ENCODE data around the gene HOMER3. TPM values are rescaled to one million over a fixed set of nuclear protein-coding genes. Genes with fewer than 3 reads are reported as not detected.

HOMER3 gene
- total and polyA plus RNA-seq, 10 of the 15 experiments (the other 5 are each of a cell fraction or from before 2014, with no cell fraction given): 0.18 to 10.6 (median 0.50) TPM; not detected in 2

DNA sequence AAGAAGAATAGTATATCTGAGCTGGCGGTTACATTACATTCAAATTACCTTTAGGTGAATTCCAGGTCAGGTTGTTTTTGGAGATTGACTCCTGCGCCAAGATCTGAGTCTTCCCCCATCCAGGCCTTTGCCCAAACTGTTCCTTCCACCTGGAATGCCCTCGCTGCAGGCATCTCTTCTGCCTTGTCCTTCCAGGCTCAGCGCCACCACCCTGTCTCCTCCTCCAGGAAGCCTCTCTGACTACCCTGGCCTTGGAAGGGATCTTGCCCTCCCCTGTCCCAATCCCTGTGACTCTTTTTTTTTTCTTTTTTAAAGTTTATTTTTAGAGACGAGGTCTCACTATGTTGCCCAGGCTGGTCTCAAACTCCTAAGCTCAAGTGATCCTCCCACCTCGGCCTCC lies 1.7 kb upstream of the HOMER3 start (continued):
- TF ChIP-seq PAX5 (IDR thresholded peaks at IDR 0.05; ENCODE audit: borderline replicate concordance, low read depth, low read length): no peak
- TF ChIP-seq, protein P1, sequence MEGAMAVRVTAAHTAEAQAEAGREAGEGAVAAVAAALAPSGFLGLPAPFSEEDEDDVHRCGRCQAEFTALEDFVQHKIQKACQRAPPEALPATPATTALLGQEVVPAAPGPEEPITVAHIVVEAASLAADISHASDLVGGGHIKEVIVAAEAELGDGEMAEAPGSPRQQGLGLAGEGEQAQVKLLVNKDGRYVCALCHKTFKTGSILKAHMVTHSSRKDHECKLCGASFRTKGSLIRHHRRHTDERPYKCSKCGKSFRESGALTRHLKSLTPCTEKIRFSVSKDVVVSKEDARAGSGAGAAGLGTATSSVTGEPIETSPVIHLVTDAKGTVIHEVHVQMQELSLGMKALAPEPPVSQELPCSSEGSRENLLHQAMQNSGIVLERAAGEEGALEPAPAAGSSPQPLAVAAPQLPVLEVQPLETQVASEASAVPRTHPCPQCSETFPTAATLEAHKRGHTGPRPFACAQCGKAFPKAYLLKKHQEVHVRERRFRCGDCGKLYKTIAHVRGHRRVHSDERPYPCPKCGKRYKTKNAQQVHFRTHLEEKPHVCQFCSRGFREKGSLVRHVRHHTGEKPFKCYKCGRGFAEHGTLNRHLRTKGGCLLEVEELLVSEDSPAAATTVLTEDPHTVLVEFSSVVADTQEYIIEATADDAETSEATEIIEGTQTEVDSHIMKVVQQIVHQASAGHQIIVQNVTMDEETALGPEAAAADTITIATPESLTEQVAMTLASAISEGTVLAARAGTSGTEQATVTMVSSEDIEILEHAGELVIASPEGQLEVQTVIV (IDR thresholded peaks at IDR 0.05; ENCODE audit: borderline replicate concordance, partially characterized antibody): no peak
- TF ChIP-seq CHD2 (IDR thresholded peaks at IDR 0.05; ENCODE audit: borderline replicate concordance, low read depth, low read length): no peak
- TF ChIP-seq, protein P2, sequence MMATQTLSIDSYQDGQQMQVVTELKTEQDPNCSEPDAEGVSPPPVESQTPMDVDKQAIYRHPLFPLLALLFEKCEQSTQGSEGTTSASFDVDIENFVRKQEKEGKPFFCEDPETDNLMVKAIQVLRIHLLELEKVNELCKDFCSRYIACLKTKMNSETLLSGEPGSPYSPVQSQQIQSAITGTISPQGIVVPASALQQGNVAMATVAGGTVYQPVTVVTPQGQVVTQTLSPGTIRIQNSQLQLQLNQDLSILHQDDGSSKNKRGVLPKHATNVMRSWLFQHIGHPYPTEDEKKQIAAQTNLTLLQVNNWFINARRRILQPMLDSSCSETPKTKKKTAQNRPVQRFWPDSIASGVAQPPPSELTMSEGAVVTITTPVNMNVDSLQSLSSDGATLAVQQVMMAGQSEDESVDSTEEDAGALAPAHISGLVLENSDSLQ (IDR thresholded peaks at IDR 0.05): no peak
- TF ChIP-seq HDAC2 (IDR thresholded peaks at IDR 0.05): no peak
- TF ChIP-seq HCFC1 (IDR thresholded peaks at IDR 0.05; ENCODE audit: low read length): no peak

DNA sequence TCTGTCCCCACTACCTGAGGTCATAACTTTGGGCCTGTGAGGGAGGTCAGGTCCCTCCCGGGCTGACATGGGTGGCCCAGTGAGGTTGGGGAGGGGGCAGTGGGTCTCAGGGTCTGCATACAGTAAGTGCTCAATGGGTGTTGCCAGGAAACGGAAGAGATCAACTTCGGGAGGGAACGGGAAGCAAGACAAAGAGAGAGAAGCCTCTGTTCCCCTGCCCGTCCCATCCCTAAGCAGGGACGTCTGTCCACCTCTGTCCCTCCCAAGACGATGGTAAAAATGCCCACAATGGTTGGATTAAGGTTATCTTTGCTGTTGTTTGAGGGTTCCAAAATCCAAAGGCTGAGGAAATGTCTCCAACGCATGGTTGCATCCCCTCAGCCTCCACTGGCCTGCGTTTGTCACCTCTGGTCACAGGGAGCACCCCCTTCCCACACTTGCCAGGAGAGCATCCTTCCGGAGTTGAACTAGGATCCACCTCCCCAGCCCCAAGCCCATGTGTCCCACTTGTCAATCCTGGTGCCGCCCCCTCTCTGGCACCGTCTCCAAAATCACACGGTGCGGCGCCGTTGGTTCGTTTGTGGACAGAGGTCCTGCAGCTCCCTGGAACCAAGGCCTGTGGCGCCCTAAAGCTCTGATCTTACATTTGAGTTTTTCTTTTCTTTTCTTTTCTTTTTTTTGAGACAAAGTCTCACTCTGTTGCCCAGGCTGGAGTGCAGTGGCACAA lies 774 bp upstream of the HOMER3 start:
- DNase-seq (ENCODE audit: low read depth, low spot score) (no peak), ATAC-seq (no peak), FAIRE-seq (no peak)
- H3K36me3 ChIP-seq (ENCODE audit: control insufficient read depth in 2 of 2, insufficient read depth in 2 of 2, low read length in 1 of 2): no peaks in the 10 kb centered on the region
- H3K9ac ChIP-seq (ENCODE audit: control insufficient read depth, insufficient read depth, low read length): no peak overlapping the region
- 50% methylated on average over 18 of the region's 18 CpGs for WGBS (ENCODE audit: insufficient coverage, insufficient replicate concordance, low lambda C conversion rate, missing lambda C conversion rate)
- H3K4me1 ChIP-seq (ENCODE audit: control insufficient read depth, insufficient read depth, low read length): peaks cover 2% of the 10 kb centered on the region
- SMC1A ChIA-PET (ENCODE audit: uncharacterized antibody, unreplicated experiment): interaction anchor here (1.0 to 1.3 kb wide), 2 partner anchors 23 to 46 kb away, joined by 3 to 4 read pairs; partner anchors contain the start of gene COPE
- no peak overlapping the region for H3K4me2 ChIP-seq (ENCODE audit: control insufficient read depth, insufficient read depth)
- CTCF ChIA-PET: interaction anchor here (0.5 kb wide), 1 partner anchor 228 kb away, joined by 3 read pairs; the partner anchor contains the start of gene MEF2B
- no peaks in the 10 kb centered on the region for H4K20me1 ChIP-seq (ENCODE audit: control insufficient read depth, insufficient read depth)
- no peak overlapping the region for H3K4me3 ChIP-seq
- RAD21 ChIA-PET (ENCODE audit: unreplicated experiment): no interaction called here
- no peak overlapping the region for H3K27ac ChIP-seq (ENCODE audit: control insufficient read depth, insufficient read depth)
- in situ Hi-C loops (cut with MboI) (no loop called here), intact Hi-C loops (cut with micrococcal nuclease; ENCODE audit: unreplicated experiment) (no loop called here)
- no peak for TF ChIP-seq ATF3 (IDR thresholded peaks at IDR 0.05; ENCODE audit: borderline replicate concordance, extremely low read depth, low read depth, low read length)
- no peak for TF ChIP-seq ZZZ3 (IDR thresholded peaks at IDR 0.05; ENCODE audit: control insufficient read depth, insufficient read length, low read depth)
- no peak for TF ChIP-seq RUNX3 (IDR thresholded peaks at IDR 0.05; ENCODE audit: low read length)
- H2AFZ ChIP-seq (ENCODE audit: control insufficient read depth, low read depth, low read length): no peak overlapping the region
- no peaks in the 10 kb centered on the region for H3K79me2 ChIP-seq (ENCODE audit: control insufficient read depth, insufficient read depth, low read length)
- POLR2A ChIA-PET: no interaction called here
- H3K9me3 ChIP-seq (replicated peaks; ENCODE audit: control insufficient read depth, insufficient read depth, low read length): no peaks in the 10 kb centered on the region
- H3K27me3 ChIP-seq (replicated peaks in 1 of 2; ENCODE audit: control insufficient read depth in 2 of 2, insufficient read depth in 2 of 2, low read length in 1 of 2): peaks cover 1 to 2% of the 10 kb centered on the region in 2 experiments
- no TSS peak for BruUV-seq (replicated peaks)

All from GM12878 (cell line).